Mucosa of descending colon (tissue), 3 donors: ENCODE results near the gene TENM4. TPM values are rescaled to one million over a fixed set of nuclear protein-coding genes. Genes with fewer than 3 reads are reported as not detected.

Experiments used
- ATAC-seq: fragments of 200-7000 bp; cut with Tn5 transposase; one replicate; pipeline ENCODE4 v1.9.1; 2020; ENCODE audit warnings: mild to moderate bottlenecking, moderate library complexity
- DNase-seq, 3 donors: peaks; one replicate each; pipeline ENCODE4 v3.0.0-alpha.2; 2020
- H3K36me3 ChIP-seq: fragments of 200-600 bp; one replicate; pipeline ENCODE4 v1.8.0; 2021; ENCODE audit warnings: low read depth, mild to moderate bottlenecking
- H3K4me1 ChIP-seq: fragments of 200-600 bp; one replicate; pipeline ENCODE4 v1.8.0; 2021; ENCODE audit warnings: low read depth, mild to moderate bottlenecking
- H3K4me3 ChIP-seq: fragments of 200-600 bp; one replicate; pipeline ENCODE4 v1.8.0; 2021; ENCODE audit warnings: mild to moderate bottlenecking
- H3K9me3 ChIP-seq: fragments of 200-600 bp; one replicate; pipeline ENCODE4 v1.8.0; 2021; ENCODE audit warnings: mild to moderate bottlenecking
- CTCF ChIP-seq: fragments of 200-600 bp; IDR thresholded peaks from one replicate; pipeline ENCODE4 v1.8.0; 2022; ENCODE audit warnings: antibody characterized with exemption, mild to moderate bottlenecking
- intact Hi-C, 2 donors: fragments of 100-400 bp; cut with DNase I in 1 of 2; cut with micrococcal nuclease in 1 of 2; formaldehyde crosslinking; loops; one replicate each; pipeline versions ENCODE4 v1.11.0 to v1.11.1; 2022; cut with DNase I, micrococcal nuclease
- total RNA-seq, 3 donors: library from RNA; stranded (reverse); fragmentation: NEBNext Ultra II Directional in 2 of 3; extraction: Animal tissue kit (Norgen Biotek cat#: 25700) in 2 of 3; gene quantifications; one replicate each; pipeline versions ENCODE4 v1.2.1 to v1.2.4, GENCODE V29; 2021 to 2023
- donor health status: DM: no; HTN: no; CAD: no; lungs with moderate emphysema.
- donor health status: DM: no; HTN: no; CAD: no.
- donor health status: DM: no; HTN: yes; CAD: no.

The TENM4 gene
- total RNA-seq, 3 donors from 2014 or later: 0.70 to 1.6 (median 1.2) TPM

GRCh38 chr11:78845496-78845895 is 595.3 kb downstream of the TENM4 start:
- TF ChIP-seq CTCF: no peak
- ATAC-seq: no peak

GRCh38 chr11:78841456-78842060 is 599.3 kb downstream of the TENM4 start:
- Histone ChIP-seq H3K4me1 (no peaks in the 10 kb centered on the region), H3K9me3 (no peaks in the 10 kb centered on the region), H3K36me3 (no peaks in the 10 kb centered on the region), H3K4me3 (no peak overlapping the region)
- TF ChIP-seq CTCF: no peak
- DNase-seq (no peak), ATAC-seq (no peak)
- intact Hi-C loops: no loop called here

More at GRCh38 chr11:78845496-78845895, 595.3 kb downstream of the TENM4 start:
- DNase-seq: no peak
- Histone ChIP-seq H3K36me3 (no peaks in the 10 kb centered on the region), H3K9me3 (no peaks in the 10 kb centered on the region), H3K4me1 (no peaks in the 10 kb centered on the region), H3K4me3 (no peak overlapping the region)
- intact Hi-C loops: no loop called here

- ATAC-seq (no peak), DNase-seq (no peak)
- Histone ChIP-seq H3K9me3 (no peaks in the 10 kb centered on the region), H3K36me3 (no peaks in the 10 kb centered on the region), H3K4me1 (no peaks in the 10 kb centered on the region), H3K4me3 (no peak overlapping the region)
- intact Hi-C loops: no loop called here
- no peak for TF ChIP-seq CTCF
These were observed 600.2 kb downstream of the TENM4 start for GRCh38 chr11:78840623-78841022.

GRCh38 chr11:78840200-78840599 is 600.6 kb downstream of the TENM4 start:
- ATAC-seq (no peak), DNase-seq (no peak)
- no peaks in the 10 kb centered on the region for H3K9me3 ChIP-seq
- intact Hi-C loops: no loop called here
- no peak overlapping the region for H3K4me3 ChIP-seq
- H3K4me1 ChIP-seq: no peaks in the 10 kb centered on the region
- H3K36me3 ChIP-seq: no peaks in the 10 kb centered on the region
- TF ChIP-seq CTCF: no peak

- Histone ChIP-seq H3K36me3 (no peaks in the 10 kb centered on the region), H3K9me3 (no peaks in the 10 kb centered on the region), H3K4me1 (no peaks in the 10 kb centered on the region), H3K4me3 (no peak overlapping the region)
- intact Hi-C loops: no loop called here
- no peak for TF ChIP-seq CTCF
- no peak for DNase-seq
- no peak for ATAC-seq
These were observed 602.4 kb downstream of the TENM4 start for GRCh38 chr11:78838417-78838816.

GRCh38 chr11:78835646-78836045 is 605.2 kb downstream of the TENM4 start:
- ATAC-seq (no peak), DNase-seq (no peak)
- TF ChIP-seq CTCF: no peak
- H3K36me3 ChIP-seq: no peaks in the 10 kb centered on the region
- no peaks in the 10 kb centered on the region for H3K9me3 ChIP-seq
- no peaks in the 10 kb centered on the region for H3K4me1 ChIP-seq
- no peak overlapping the region for H3K4me3 ChIP-seq
- intact Hi-C loops: no loop called here
